Testis (tissue), 3 donors: ENCODE measurements around the gene KTI12. TPM values are rescaled to one million over a fixed set of nuclear protein-coding genes. Genes with fewer than 3 reads are reported as not detected.

ENCODE experiments used
- DNase-seq: peaks from one replicate; pipeline ENCODE4 v3.0.0-alpha.2; 2019
- H3K27ac ChIP-seq, 2 donors: fragments of 200-600 bp; sonication (generic); one replicate each; pipeline ENCODE4 v1.5.1; 2019
- H3K27me3 ChIP-seq: fragments of 200-600 bp; sonication (generic); one replicate; pipeline ENCODE4 v1.5.1; 2019
- H3K36me3 ChIP-seq: fragments of 200-600 bp; sonication (generic); one replicate; pipeline ENCODE4 v1.5.1; 2017; ENCODE audit warnings: low read depth; ENCODE audit errors: missing control alignments
- H3K4me1 ChIP-seq: fragments of 200-600 bp; sonication (generic); one replicate; pipeline ENCODE4 v1.5.1; 2019
- H3K4me3 ChIP-seq, 2 donors: fragments of 200-600 bp; sonication (generic); one replicate each; pipeline ENCODE4 v1.5.1; 2017 to 2019
- H3K9me3 ChIP-seq: fragments of 200-600 bp; sonication (generic); one replicate; pipeline ENCODE4 v1.5.1; 2017
- POLR2A ChIP-seq: fragments of 450-650 bp; IDR thresholded peaks from one replicate; pipeline ENCODE4 v1.6.1; 2017; ENCODE audit warnings: antibody characterized with exemption, mild to moderate bottlenecking, moderate library complexity
- WGBS, 2 donors: methylation state at CpG; one replicate each; pipeline ENCODE4 v1.1.5; 2018; 5-methylcytosine and 5-hydroxymethylcytosine counted together
- intact Hi-C: fragments of 100-400 bp; cut with DNase I; formaldehyde crosslinking; loops from one replicate; pipeline ENCODE4 v1.15.1; 2023; ENCODE audit warnings: low total_unique reads
- polyA plus RNA-seq: library from polyadenylated mRNA; stranded (reverse); fragments of 350-450 nt; fragmentation: Illumina TruSeq; extraction: RNeasy Lipid Tissue Mini Kit (QIAGEN cat#74804); gene quantifications from one replicate; pipeline ENCODE4 v1.2.3, GENCODE V29; 2014; ENCODE audit warnings: low read depth, low replicate concordance; ENCODE audit not compliant: insufficient read depth
- small RNA-seq, 2 donors: library from RNA; depleted of rRNA; stranded (forward); fragments of <200 nt; gene quantifications; one replicate each; pipeline ENCODE3, GENCODE V24; 2016
- total RNA-seq, 2 donors: library from RNA; depleted of rRNA; stranded (reverse); fragments of >200 nt; gene quantifications; one replicate each; pipeline ENCODE4 v1.2.3, GENCODE V29; 2016
- TF ChIP-seq, protein P1 (sequence below), 3 experiments: fragments of 450-650 bp in 2 of 3; fragments of 200-600 bp in 1 of 3; sonication (generic) in 1 of 3; IDR thresholded peaks; one replicate each; pipeline ENCODE4 v1.5.1; 2016 to 2019; ENCODE audit warnings: antibody characterized with exemption in 3 of 3, mild to moderate bottlenecking in 2 of 3, moderate library complexity in 1 of 3

The KTI12 gene
- total and polyA plus RNA-seq, 3 donors from 2014 or later: 10.6 to 15.7 (median 15.2) TPM

DNA sequence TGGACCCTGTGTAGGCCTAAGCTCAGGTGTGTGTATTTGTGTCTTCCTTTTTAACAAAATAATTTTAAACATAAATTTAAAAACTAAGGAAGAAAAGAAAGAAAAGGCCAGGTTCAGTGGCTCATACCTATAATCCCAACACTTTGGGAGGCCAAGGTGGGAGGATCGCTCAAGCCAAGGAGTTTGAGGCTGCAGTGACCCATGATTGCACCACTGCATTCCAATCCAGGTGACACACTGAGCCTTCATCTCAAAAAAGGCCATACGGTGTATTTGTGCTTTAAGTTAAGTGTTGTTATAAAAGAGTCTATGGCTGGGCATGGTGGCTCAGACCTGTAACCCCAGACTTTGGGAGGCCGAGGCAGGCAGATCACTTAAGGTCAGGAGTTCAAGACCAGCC is 51.4 kb downstream of the KTI12 start:
- intact Hi-C loops: no loop called here
- Histone ChIP-seq H3K36me3 (no peaks in the 10 kb centered on the region), H3K4me3 (no peak overlapping the region), H3K27me3 (no peaks in the 10 kb centered on the region), H3K27ac (no peak overlapping the region), H3K4me1 (no peaks in the 10 kb centered on the region), H3K9me3 (no peaks in the 10 kb centered on the region)
- WGBS, 2 donors: 88 to 95% methylated on average over 3 of the region's 3 CpGs
- TF ChIP-seq, protein P1, sequence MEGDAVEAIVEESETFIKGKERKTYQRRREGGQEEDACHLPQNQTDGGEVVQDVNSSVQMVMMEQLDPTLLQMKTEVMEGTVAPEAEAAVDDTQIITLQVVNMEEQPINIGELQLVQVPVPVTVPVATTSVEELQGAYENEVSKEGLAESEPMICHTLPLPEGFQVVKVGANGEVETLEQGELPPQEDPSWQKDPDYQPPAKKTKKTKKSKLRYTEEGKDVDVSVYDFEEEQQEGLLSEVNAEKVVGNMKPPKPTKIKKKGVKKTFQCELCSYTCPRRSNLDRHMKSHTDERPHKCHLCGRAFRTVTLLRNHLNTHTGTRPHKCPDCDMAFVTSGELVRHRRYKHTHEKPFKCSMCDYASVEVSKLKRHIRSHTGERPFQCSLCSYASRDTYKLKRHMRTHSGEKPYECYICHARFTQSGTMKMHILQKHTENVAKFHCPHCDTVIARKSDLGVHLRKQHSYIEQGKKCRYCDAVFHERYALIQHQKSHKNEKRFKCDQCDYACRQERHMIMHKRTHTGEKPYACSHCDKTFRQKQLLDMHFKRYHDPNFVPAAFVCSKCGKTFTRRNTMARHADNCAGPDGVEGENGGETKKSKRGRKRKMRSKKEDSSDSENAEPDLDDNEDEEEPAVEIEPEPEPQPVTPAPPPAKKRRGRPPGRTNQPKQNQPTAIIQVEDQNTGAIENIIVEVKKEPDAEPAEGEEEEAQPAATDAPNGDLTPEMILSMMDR (IDR thresholded peaks at IDR 0.05): no peak
- no peak for TF ChIP-seq POLR2A
- no peak for DNase-seq

Small RNA genes within 50 kb of the gene (small RNA-seq; reads per million reads assigned to genes)
- gene RN7SL290P: 0 reads per million in 2 donors

Other genes starting within 250 kb of the KTI12 start
- 100 to 1,000 TPM; 108 to 185 TPM for gene NRDC, start 155.1 kb downstream of the KTI12 start, total RNA-seq
- 264 TPM for gene NRDC, start 155.1 kb downstream of the KTI12 start, polyA plus RNA-seq
- gene RAB3B, start 43.1 kb downstream of the KTI12 start, total RNA-seq: 1 to 10 TPM; 1.4 TPM
- gene RAB3B, start 43.1 kb downstream of the KTI12 start, polyA plus RNA-seq: 0.50 TPM
- 10 to 100 TPM; 33.3 to 38.4 TPM for gene TXNDC12, start 21.4 kb upstream of the KTI12 start, total RNA-seq
- 39.2 TPM for gene TXNDC12, start 21.4 kb upstream of the KTI12 start, polyA plus RNA-seq
- gene BTF3L4, start 22.5 kb upstream of the KTI12 start, total RNA-seq: 10 to 100 TPM; 44.5 to 49.5 TPM
- 79.7 TPM for gene BTF3L4, start 22.5 kb upstream of the KTI12 start, polyA plus RNA-seq
- 10 to 100 TPM; 32.5 to 51.3 TPM for gene ZFYVE9, start 108.3 kb upstream of the KTI12 start, total RNA-seq
- gene ZFYVE9, start 108.3 kb upstream of the KTI12 start, polyA plus RNA-seq: 31.5 TPM